Measurements from ENCODE around the gene GPR152.

Gene GPR152

GRCh38 chr11:67422891-67423290, 29.6 kb downstream of the GPR152 start:
- Histone ChIP-seq H3K36me3 (no peaks in the 10 kb centered on the region), H3K27me3 (no peaks in the 10 kb centered on the region), H3K27ac (no peak overlapping the region), H3K9me3 (no peaks in the 10 kb centered on the region), H3K4me1 (peaks cover 0 to 40% (median 33%) of the 10 kb centered on the region in 4 donors), H3K4me3 (no peak overlapping the region)
- no peak for DNase-seq
- TF ChIP-seq, protein P1, sequence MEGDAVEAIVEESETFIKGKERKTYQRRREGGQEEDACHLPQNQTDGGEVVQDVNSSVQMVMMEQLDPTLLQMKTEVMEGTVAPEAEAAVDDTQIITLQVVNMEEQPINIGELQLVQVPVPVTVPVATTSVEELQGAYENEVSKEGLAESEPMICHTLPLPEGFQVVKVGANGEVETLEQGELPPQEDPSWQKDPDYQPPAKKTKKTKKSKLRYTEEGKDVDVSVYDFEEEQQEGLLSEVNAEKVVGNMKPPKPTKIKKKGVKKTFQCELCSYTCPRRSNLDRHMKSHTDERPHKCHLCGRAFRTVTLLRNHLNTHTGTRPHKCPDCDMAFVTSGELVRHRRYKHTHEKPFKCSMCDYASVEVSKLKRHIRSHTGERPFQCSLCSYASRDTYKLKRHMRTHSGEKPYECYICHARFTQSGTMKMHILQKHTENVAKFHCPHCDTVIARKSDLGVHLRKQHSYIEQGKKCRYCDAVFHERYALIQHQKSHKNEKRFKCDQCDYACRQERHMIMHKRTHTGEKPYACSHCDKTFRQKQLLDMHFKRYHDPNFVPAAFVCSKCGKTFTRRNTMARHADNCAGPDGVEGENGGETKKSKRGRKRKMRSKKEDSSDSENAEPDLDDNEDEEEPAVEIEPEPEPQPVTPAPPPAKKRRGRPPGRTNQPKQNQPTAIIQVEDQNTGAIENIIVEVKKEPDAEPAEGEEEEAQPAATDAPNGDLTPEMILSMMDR (IDR thresholded peaks at IDR 0.05): no peak
- intact Hi-C loops (cut with DNase I; ENCODE audit: low total_unique reads): loop anchor here (5.0 kb wide), 1 partner anchor 44 kb away; the partner anchor contains the start of gene TMEM134

DNA sequence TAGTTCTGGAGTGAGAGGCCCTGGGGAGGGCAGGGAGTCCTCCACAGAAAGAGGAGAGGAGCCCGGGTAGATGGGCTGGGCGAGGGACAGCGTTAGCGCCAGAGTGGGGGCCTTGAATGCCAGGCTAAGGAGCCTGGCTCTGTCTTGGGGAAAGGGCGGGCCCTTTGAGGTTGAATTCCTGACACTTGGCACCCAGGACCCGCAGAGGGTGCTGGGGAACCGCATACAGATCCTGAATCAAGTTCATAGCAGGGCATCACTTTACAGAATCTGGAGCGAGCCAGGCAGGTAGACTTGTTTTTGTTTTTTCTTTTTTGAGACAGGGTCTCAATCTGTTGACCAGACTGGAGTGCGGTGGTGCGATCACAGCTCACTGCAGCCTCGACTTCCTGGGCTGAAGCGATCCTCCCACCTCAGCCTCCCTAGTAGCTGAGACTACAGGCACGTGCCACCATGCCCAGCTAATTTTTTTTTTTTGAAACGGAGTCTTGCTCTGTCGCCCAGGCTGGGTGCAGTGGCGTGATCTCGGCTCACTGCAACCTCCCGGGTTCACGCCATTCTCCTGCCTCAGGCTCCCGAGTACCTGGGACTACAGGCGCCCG, 31.0 kb downstream of the GPR152 start:
- H3K4me1 ChIP-seq: peaks cover 5 to 46% (median 42%) of the 10 kb centered on the region in 4 donors

GRCh38 chr11:67420646-67421429, 31.7 kb downstream of the GPR152 start:
- no peaks in the 10 kb centered on the region for H3K27me3 ChIP-seq
- H3K4me3 ChIP-seq: peak overlapping the region; percentile 64 to 80
- no peaks in the 10 kb centered on the region for H3K36me3 ChIP-seq
- intact Hi-C loops (cut with DNase I; ENCODE audit: low total_unique reads): loop anchor here (5.0 kb wide), 1 partner anchor 46 kb away; the partner anchor contains the start of gene TMEM134
- peak overlapping the region; percentile 93 to 95 for H3K27ac ChIP-seq
- DNase-seq: peak; percentile 93 to 97
- no peaks in the 10 kb centered on the region for H3K9me3 ChIP-seq
- H3K4me1 ChIP-seq: peaks cover 5 to 53% (median 48%) of the 10 kb centered on the region in 4 donors
- TF ChIP-seq, protein P1 (IDR thresholded peaks at IDR 0.05): peak in 1 of 2 experiments; percentile 36

More for the DNA sequence above, 31.0 kb downstream of the GPR152 start:
- peak overlapping the region; percentile 64 to 80 for H3K4me3 ChIP-seq
- no peak for DNase-seq
- intact Hi-C loops (cut with DNase I; ENCODE audit: low total_unique reads): loop anchor here (5.0 kb wide), 1 partner anchor 46 kb away; the partner anchor contains the start of gene TMEM134
- no peaks in the 10 kb centered on the region for H3K36me3 ChIP-seq
- no peaks in the 10 kb centered on the region for H3K27me3 ChIP-seq
- H3K27ac ChIP-seq: peak overlapping the region; percentile 93 to 95
- no peaks in the 10 kb centered on the region for H3K9me3 ChIP-seq
- TF ChIP-seq, protein P1 (IDR thresholded peaks at IDR 0.05): no peak

DNA sequence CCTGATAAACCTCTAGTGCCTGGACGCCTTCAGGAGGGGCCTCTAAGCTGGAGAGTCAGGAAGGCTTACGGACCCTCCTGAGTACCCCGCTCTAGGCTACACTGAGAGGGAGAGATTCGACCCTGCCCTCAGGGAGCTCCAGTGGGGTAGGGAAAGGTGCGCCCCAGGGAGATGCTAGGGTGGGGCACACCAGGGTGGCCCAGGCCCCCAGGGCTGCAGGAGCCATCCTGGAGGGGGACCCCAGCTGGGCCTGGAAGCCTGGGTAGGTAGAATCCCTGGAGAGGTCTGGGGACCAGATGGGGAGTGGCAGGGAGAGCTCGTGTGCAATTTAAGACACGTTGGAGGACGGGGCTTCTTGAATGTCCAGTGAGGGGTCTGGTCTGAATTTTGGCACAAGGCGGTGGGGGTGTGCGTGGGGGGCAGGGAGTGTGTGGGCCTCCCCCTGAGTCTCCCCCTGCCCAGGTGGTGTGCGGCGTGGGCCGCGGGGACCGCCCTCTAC, 32.3 kb downstream of the GPR152 start:
- H3K4me1 ChIP-seq: peaks cover 5 to 60% (median 52%) of the 10 kb centered on the region in 4 donors
- intact Hi-C loops (cut with DNase I; ENCODE audit: low total_unique reads): loop anchor here (5.0 kb wide), 1 partner anchor 47 kb away; the partner anchor contains the start of gene TMEM134

More for the DNA sequence above, 32.3 kb downstream of the GPR152 start:
- Histone ChIP-seq H3K27ac (peak overlapping the region; percentile 93 to 95), H3K27me3 (no peaks in the 10 kb centered on the region), H3K9me3 (no peaks in the 10 kb centered on the region), H3K36me3 (no peaks in the 10 kb centered on the region), H3K4me3 (peak overlapping the region; percentile 64 to 80)
- DNase-seq: no peak
- TF ChIP-seq, protein P1 (IDR thresholded peaks at IDR 0.05): no peak

Data from tibial artery (tissue), 4 donors.